Astrocyte of the spinal cord (primary cell): ENCODE measurements around the gene MGAT4A.

Source experiments
- DNase-seq: peaks from one replicate; pipeline ENCODE4 v3.0.0; 2011; ENCODE audit warnings: low read depth, low spot score
- H3K4me3 ChIP-seq: 2 replicates; pipeline ENCODE4 v1.5.1; 2011; ENCODE audit warnings: low read depth, mild to moderate bottlenecking, low read length, moderate library complexity
- CTCF ChIP-seq: IDR thresholded peaks from 2 replicates; pipeline ENCODE4 v1.5.1; 2012; ENCODE audit warnings: low read depth, mild to moderate bottlenecking, low read length, inconsistent platforms
- in situ Hi-C: cut with HindIII; loops from 2 replicates; pipeline ENCODE4 v1.10.0; 2017; ENCODE audit warnings: low sequenced_read_pairs

MGAT4A gene

GRCh38 chr2:98647636-98648035 lies 83.3 kb downstream of the MGAT4A start:
- DNase-seq = no peak
- no peak for TF ChIP-seq CTCF
- in situ Hi-C loops = no loop called here
- no peak overlapping the region for H3K4me3 ChIP-seq

- H3K4me3 ChIP-seq = no peak overlapping the region
- no peak for DNase-seq
- TF ChIP-seq CTCF = no peak
- in situ Hi-C loops = no loop called here
These were observed 87.3 kb downstream of the MGAT4A start for GRCh38 chr2:98643496-98644100.

- in situ Hi-C loops = no loop called here
- DNase-seq = no peak
- no peak for TF ChIP-seq CTCF
- H3K4me3 ChIP-seq = no peak overlapping the region
These were observed 93.4 kb downstream of the MGAT4A start for GRCh38 chr2:98637401-98638147.

GRCh38 chr2:98634406-98635092 lies 96.4 kb downstream of the MGAT4A start:
- TF ChIP-seq CTCF = peak; percentile 41
- in situ Hi-C loops = no loop called here
- DNase-seq = no peak
- H3K4me3 ChIP-seq = no peak overlapping the region

GRCh38 chr2:98632351-98632750 lies 98.6 kb downstream of the MGAT4A start:
- in situ Hi-C loops = no loop called here
- DNase-seq = no peak
- TF ChIP-seq CTCF = no peak
- no peak overlapping the region for H3K4me3 ChIP-seq

GRCh38 chr2:98623657-98624056 lies 107.3 kb downstream of the MGAT4A start:
- no peak for TF ChIP-seq CTCF
- no peak overlapping the region for H3K4me3 ChIP-seq
- DNase-seq = no peak
- in situ Hi-C loops = no loop called here
